Activated T-helper 2 cell treated with anti-CD3 and anti-CD28 coated beads, Interferon-gamma antibody, Interleukin-2, Interleukin-4, amounts not matched to agents 10 μg/mL and 5 μg/mL and 100 μg/mL, durations not matched to agents 14 hours and 24 hours and 36 hours (primary cell): Measurements from ENCODE around the gene CELF3. TPM values are rescaled to one million over a fixed set of nuclear protein-coding genes. Genes with fewer than 3 reads are reported as not detected.
"Not testable (repeated sequence)": the region's sequence is repeated elsewhere in the genome, so short reads cannot be mapped to it uniquely, and the experiment has no call there.

Experiments used
- DNase-seq: peaks from one replicate; pipeline ENCODE4 v3.0.0; 2021; ENCODE audit warnings: low spot score
- H3K27ac Mint-ChIP-seq: one replicate; pipeline ENCODE4 v1.8.0; 2021; ENCODE audit warnings: mixed read lengths
- H3K27me3 Mint-ChIP-seq: one replicate; pipeline ENCODE4 v1.8.0; 2021; ENCODE audit warnings: low read depth, mixed read lengths
- H3K36me3 Mint-ChIP-seq: one replicate; pipeline ENCODE4 v1.8.0; 2021; ENCODE audit warnings: low read depth, mixed read lengths
- H3K4me1 Mint-ChIP-seq: one replicate; pipeline ENCODE4 v1.8.0; 2021; ENCODE audit warnings: low read depth, mixed read lengths
- H3K4me3 Mint-ChIP-seq: one replicate; pipeline ENCODE4 v1.8.0; 2021; ENCODE audit warnings: low read depth, mild to moderate bottlenecking, moderate library complexity, mixed read lengths
- H3K9me3 Mint-ChIP-seq: one replicate; pipeline ENCODE4 v1.8.0; 2021; ENCODE audit warnings: mixed read lengths
- intact Hi-C: fragments of 100-400 bp; cut with micrococcal nuclease; formaldehyde crosslinking; loops from one replicate; pipeline ENCODE4 v1.15.1; 2023
- total RNA-seq: library from RNA; stranded (reverse); gene quantifications from 2 replicates; pipeline ENCODE4 v1.2.3, GENCODE V29; 2022

The CELF3 gene
- total RNA-seq, 1 donor from 2014 or later = not detected

DNA sequence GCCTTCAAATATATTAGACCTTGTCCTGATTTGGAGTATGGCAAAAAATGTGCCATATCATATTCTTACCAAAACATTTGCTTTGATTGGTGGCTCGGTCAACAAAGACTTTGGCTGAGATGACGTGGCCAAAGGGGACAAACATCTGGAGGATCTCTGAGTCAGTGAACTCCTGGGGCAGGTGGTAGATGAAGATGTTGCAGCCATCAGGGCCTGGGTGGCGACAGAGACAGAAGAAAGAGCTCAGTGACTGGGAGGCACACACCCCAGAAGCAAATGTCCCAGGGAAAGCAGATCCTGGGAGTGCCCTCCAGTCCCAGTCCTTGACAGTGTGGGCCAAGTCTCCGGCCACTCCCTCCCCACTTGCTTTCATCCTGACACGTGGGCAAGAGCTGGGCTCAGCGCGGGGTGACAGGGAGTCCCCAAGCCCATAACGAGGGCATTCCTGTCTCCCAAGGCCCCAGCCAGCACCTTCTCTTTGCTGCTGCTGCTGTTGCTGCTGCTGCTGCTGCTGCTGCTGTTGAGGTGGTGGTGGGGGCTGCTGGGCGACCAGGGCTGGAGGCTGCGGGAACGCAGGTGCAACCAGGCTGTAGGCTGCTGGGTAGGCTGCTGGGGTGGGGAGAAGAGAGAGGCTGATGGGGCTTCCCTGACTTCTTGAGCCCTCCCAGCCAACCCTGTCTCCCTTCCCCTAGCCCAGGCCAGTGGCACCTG, 10.7 kb downstream of the CELF3 start:
- Mint-ChIP-seq H3K36me3 (no peaks in the 10 kb centered on the region), H3K27ac (no peak overlapping the region), H3K4me1 (peaks cover 3% of the 10 kb centered on the region), H3K4me3 (no peak overlapping the region), H3K9me3 (no peaks in the 10 kb centered on the region), H3K27me3 (no peaks in the 10 kb centered on the region)
- no peak for DNase-seq
- intact Hi-C loops = no loop called here

DNA sequence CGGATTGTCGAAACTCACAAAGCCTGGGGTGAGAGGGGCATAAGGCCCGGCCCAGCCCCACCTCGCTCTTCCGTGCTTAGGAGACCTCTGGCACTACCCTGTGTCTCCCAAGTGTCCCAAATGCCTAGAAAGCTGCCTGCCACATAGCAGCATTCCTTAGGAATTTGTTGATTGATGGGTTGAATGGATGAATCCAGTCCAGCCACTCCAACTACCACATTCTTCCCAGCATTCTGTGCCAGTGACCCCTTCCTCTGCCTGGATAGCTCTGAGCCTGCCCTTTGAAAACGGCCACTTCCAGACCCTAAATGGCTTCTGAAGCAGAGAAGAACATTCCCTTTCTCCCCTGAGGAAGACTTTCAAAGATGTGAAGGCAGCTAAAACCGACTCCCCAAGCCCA, 11.5 kb downstream of the CELF3 start:
- Mint-ChIP-seq H3K4me3 (no peak overlapping the region), H3K36me3 (no peaks in the 10 kb centered on the region), H3K4me1 (peaks cover 3% of the 10 kb centered on the region), H3K27ac (no peak overlapping the region), H3K9me3 (no peaks in the 10 kb centered on the region), H3K27me3 (no peaks in the 10 kb centered on the region)
- DNase-seq = no peak
- intact Hi-C loops = no loop called here

DNA sequence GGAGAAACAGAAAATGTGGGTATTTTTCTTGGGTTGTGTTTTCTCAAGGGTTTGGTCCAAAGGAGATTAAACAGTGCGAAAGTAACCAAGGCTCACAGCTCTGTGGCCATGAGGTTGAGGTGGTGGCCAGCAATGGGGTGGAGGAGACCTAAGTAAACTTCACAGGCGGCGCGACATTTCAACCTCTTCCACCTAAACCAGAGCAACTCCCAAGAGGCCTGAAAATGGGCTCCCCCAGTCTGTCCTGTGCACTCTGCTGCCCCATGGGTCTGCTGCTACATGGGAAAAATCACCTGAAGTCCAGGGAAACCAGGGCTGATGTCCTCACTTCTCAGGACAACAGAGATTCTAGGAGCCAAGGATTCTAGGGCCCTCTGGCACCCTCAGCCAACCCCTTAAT, 12.4 kb downstream of the CELF3 start:
- Mint-ChIP-seq H3K4me3 (no peak overlapping the region), H3K27me3 (no peaks in the 10 kb centered on the region), H3K27ac (no peak overlapping the region), H3K9me3 (no peaks in the 10 kb centered on the region), H3K4me1 (peaks cover 3% of the 10 kb centered on the region), H3K36me3 (no peaks in the 10 kb centered on the region)
- intact Hi-C loops = no loop called here
- no peak for DNase-seq

DNA sequence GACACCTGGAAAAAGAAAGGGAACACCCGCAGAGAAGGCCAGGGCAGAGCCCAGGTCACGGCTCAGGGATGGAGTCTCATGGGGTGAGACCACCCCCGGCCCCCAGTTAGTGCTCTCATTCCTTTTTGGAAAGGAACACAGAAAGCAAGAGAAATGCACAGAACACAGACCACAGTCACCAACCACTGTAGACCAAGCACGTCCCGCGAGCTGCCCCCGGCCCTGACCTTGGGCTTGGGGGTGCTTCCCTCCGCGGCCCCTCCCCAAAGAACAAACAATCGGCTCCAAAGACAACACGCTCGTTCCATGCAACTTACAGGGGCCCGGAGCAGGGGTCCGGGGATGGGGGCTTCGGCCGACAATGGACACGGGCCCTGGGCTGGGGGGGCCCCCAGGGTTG, 12.8 kb downstream of the CELF3 start:
- H3K27ac Mint-ChIP-seq = no peak overlapping the region
- intact Hi-C loops = no loop called here
- H3K4me1 Mint-ChIP-seq = peaks cover 3% of the 10 kb centered on the region
- H3K27me3 Mint-ChIP-seq = no peaks in the 10 kb centered on the region
- DNase-seq = no peak
- H3K9me3 Mint-ChIP-seq = no peaks in the 10 kb centered on the region
- no peak overlapping the region for H3K4me3 Mint-ChIP-seq
- no peaks in the 10 kb centered on the region for H3K36me3 Mint-ChIP-seq

DNA sequence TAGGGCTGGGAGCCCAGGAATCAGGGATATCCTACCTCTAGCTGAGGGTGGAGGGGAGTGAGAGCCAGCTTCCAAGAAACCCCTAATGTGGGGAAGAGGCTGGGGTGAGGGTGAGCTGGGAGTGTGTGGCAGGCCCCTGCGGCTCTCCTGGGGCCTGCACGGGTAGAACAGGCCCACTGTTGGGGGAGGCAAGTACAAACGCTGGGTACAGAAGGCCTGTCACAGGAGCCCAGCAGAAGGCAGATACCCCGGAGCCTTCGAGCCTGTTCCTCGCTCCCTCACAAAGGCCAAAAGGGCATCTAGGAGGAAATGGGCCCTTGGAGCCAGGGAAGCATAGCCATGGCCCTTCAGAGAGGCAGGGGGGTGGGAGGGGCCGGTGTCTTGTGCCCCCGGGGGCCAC, 13.7 kb downstream of the CELF3 start:
- no peak overlapping the region for H3K27ac Mint-ChIP-seq
- no peak for DNase-seq
- peaks cover 3% of the 10 kb centered on the region for H3K4me1 Mint-ChIP-seq
- H3K9me3 Mint-ChIP-seq = no peaks in the 10 kb centered on the region
- no peaks in the 10 kb centered on the region for H3K27me3 Mint-ChIP-seq
- H3K36me3 Mint-ChIP-seq = no peaks in the 10 kb centered on the region
- no peak overlapping the region for H3K4me3 Mint-ChIP-seq
- intact Hi-C loops = no loop called here

DNA sequence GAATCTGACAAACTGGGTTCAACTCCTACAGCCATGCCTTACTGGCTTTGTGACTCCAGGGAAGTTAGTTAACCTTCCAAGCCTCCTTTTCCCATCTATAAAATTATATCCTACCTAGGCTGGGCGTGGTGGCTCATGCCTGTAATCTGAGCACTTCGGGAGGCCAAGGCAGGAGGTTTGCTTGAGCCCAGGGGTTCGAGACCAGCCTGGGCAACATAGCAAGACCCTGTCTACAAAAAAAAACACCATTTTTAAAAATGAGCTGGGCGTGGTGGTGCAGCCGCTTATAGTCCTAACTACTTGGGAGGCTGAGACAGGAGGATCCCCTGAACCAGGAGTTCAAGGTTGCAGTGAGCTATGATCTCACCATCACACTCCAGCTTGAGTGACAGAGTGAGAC, 15.1 kb downstream of the CELF3 start:
- H3K27ac Mint-ChIP-seq = no peak overlapping the region
- no peak overlapping the region for H3K4me3 Mint-ChIP-seq
- intact Hi-C loops = no loop called here

DNA sequence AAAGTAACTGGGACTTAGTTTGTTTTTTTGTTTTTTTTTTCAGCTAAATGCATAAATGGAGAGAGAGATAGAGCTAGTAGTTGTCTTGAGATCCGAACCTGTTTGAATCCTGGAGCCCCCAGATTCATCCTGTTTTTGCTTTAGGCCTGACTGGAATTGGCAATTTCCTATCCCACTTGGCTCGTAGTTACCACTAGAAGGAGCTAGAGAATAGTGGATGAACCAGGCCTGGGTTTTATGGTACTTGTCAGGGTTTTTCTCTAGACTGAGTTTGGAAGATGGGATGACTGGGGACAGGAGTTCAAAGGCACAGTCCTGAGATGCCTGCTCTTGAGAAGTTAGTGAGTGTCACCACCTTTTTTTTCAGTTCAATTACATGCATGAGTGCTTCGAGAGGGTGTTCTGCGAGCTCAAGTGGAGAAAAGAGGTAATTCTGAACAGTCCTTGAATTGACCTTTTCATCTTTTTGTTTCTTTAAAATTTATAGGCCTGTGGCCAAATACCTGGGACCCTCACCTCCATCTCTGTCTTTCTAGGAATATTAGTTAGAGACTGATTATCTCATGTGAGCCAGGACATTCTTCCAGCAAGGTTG, 23.4 kb downstream of the CELF3 start:
- intact Hi-C loops = no loop called here

More for the DNA sequence above, 15.1 kb downstream of the CELF3 start:
- H3K36me3 Mint-ChIP-seq = no peaks in the 10 kb centered on the region
- H3K9me3 Mint-ChIP-seq = no peaks in the 10 kb centered on the region
- no peak for DNase-seq
- peaks cover 3% of the 10 kb centered on the region for H3K4me1 Mint-ChIP-seq
- no peaks in the 10 kb centered on the region for H3K27me3 Mint-ChIP-seq

DNA sequence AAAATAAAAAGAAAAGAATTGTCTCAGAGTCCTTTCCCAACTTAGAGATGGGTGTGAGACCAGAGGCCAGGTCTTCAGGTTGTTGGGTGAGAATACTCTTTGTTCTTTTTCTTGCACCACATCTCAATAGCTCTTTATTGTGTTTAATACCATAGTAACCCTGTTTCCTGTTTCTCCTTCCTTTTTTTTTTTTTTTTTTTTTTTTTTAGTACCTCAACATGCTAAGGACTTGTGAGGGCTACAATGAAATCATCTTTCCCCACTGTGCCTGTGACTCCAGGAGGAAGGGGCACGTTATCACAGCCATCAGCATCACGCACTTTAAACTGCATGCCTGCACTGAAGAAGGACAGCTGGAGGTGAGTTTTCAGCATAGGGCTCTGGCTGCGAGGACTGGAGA, 24.4 kb downstream of the CELF3 start:
- peaks cover 20% of the 10 kb centered on the region for H3K36me3 Mint-ChIP-seq
- H3K9me3 Mint-ChIP-seq = no peaks in the 10 kb centered on the region
- H3K4me3 Mint-ChIP-seq = no peak overlapping the region
- no peaks in the 10 kb centered on the region for H3K4me1 Mint-ChIP-seq
- intact Hi-C loops = no loop called here
- no peaks in the 10 kb centered on the region for H3K27me3 Mint-ChIP-seq
- no peak for DNase-seq
- H3K27ac Mint-ChIP-seq = no peak overlapping the region

More for the DNA sequence above, 23.4 kb downstream of the CELF3 start:
- H3K27ac Mint-ChIP-seq = no peak overlapping the region
- no peaks in the 10 kb centered on the region for H3K27me3 Mint-ChIP-seq
- no peaks in the 10 kb centered on the region for H3K9me3 Mint-ChIP-seq
- no peak for DNase-seq
- peaks cover 20% of the 10 kb centered on the region for H3K36me3 Mint-ChIP-seq
- no peaks in the 10 kb centered on the region for H3K4me1 Mint-ChIP-seq
- H3K4me3 Mint-ChIP-seq = no peak overlapping the region

DNA sequence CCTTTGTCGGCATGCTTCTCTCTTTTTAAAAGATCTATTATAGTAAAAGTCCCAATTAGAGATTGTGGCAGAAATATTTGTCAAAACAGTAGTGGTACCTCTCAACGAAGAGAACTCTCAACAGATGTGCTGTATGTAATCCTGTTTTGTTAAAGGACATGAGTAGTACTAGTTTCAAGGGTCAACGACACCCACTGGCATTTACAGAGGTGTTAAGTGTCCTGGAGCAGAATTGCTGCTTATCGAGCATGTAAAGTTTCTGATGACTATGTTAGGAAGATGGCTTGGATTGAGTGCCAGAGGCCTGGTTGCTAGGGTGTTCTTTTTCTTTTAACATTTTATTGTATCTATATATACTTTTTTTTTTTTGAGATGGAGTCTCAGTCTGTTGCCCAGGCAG, 27.1 kb downstream of the CELF3 start:
- H3K36me3 Mint-ChIP-seq = peaks cover 32% of the 10 kb centered on the region
- intact Hi-C loops = no loop called here
- H3K4me1 Mint-ChIP-seq = no peaks in the 10 kb centered on the region
- H3K4me3 Mint-ChIP-seq = no peak overlapping the region
- DNase-seq = no peak
- no peak overlapping the region for H3K27ac Mint-ChIP-seq
- H3K9me3 Mint-ChIP-seq = no peaks in the 10 kb centered on the region
- H3K27me3 Mint-ChIP-seq = no peaks in the 10 kb centered on the region

DNA sequence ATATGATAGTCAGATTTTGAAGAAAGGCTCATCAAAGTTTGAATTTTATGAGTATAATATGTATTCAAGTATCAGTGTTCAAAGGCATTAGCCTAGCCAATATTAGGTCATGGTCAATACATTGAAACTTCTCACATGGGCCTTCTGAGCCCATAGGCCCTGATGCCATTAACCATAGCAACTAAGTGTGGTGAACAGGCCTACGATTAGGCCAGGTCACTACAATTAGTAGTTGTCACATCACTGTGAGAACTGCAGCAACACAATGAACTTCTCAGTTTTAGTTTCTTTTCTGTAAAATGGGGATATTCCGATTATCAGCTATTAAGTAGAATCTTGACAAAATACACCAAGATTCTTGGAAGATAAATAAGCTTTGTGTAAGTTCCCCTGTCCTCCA, 30.0 kb downstream of the CELF3 start:
- peaks cover 16% of the 10 kb centered on the region for H3K36me3 Mint-ChIP-seq
- intact Hi-C loops = no loop called here
- H3K27me3 Mint-ChIP-seq = no peaks in the 10 kb centered on the region
- no peak overlapping the region for H3K4me3 Mint-ChIP-seq
- H3K4me1 Mint-ChIP-seq = no peaks in the 10 kb centered on the region
- no peaks in the 10 kb centered on the region for H3K9me3 Mint-ChIP-seq
- H3K27ac Mint-ChIP-seq = no peak overlapping the region
- DNase-seq = no peak

DNA sequence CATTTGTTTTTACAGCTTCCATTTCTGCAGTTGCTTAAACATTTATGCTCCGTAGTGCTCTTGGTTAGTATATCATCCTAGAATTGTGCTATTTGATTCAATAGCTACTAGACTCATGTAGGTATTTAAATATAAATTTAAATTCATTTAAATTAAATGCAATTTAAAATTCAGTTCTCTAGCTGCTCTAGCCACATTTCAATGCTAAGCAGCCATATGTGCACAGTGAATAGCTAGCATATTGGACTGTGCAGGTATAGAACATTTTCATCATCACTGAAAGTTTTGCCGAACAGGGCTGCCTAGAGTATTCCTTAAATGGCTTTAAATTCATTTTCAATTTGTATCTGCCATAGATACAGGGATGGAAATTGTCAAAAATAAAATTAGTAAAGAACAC, 32.5 kb downstream of the CELF3 start:
- H3K4me3 Mint-ChIP-seq = no peak overlapping the region
- intact Hi-C loops = no loop called here
- no peak overlapping the region for H3K27ac Mint-ChIP-seq
- no peak for DNase-seq
- no peaks in the 10 kb centered on the region for H3K9me3 Mint-ChIP-seq
- peaks cover 24% of the 10 kb centered on the region for H3K36me3 Mint-ChIP-seq
- peaks cover 2% of the 10 kb centered on the region for H3K4me1 Mint-ChIP-seq
- H3K27me3 Mint-ChIP-seq = no peaks in the 10 kb centered on the region

DNA sequence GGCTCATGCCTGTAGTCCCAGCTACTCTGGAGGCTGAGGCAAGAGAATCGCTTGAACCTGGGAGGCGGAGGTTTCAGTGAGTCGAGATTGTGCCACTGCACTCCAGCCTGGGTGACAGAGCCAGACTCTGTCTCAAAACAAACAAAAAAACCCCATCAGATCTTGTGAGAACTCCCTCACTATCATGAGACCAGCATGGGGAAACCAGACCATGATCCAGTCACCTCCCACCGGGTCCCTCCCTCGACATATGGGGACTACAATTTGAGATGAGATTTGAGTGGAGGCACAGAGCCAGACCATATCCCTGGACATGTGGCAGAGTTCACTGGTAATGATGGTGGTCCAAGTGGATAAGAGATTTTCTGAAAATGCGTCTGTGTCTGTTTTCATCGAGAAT, 33.7 kb downstream of the CELF3 start:
- DNase-seq, H3K27me3 Mint-ChIP-seq, H3K27ac Mint-ChIP-seq, H3K9me3 Mint-ChIP-seq, intact Hi-C loops, H3K4me3 Mint-ChIP-seq, H3K4me1 Mint-ChIP-seq: not testable (repeated sequence)
- peaks cover 30% of the 10 kb centered on the region for H3K36me3 Mint-ChIP-seq

DNA sequence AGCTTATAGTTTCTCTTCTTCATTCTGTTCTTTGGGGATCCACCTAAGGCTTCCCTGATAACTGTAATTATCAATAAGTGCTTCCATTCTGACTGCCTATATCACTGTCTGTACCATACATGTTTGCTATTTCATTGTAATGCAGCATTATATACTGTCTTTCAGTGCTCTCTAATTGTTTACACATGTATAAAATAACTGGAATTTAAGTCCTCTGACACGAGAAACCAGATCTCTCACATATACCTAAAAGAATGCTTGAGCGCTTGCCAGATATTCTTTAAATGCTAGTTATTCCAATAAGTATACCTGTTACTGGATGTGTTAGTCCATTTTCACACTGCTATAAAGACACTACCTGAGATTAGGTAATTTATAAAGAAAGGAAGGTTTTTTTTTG, 34.7 kb downstream of the CELF3 start:
- peaks cover 28% of the 10 kb centered on the region for H3K36me3 Mint-ChIP-seq
- intact Hi-C loops = no loop called here
- no peaks in the 10 kb centered on the region for H3K9me3 Mint-ChIP-seq
- no peak overlapping the region for H3K4me3 Mint-ChIP-seq
- peaks cover 2% of the 10 kb centered on the region for H3K4me1 Mint-ChIP-seq
- no peaks in the 10 kb centered on the region for H3K27me3 Mint-ChIP-seq
- no peak for DNase-seq
- no peak overlapping the region for H3K27ac Mint-ChIP-seq
